Effector memory CD8-positive, alpha-beta T cell (primary cell): Measurements from ENCODE around the gene RNF227.
A peak's percentile ranks its signal among the peaks of the same experiment; 100 is the strongest.
"Not testable (repeated sequence)": the region's sequence is repeated elsewhere in the genome, so short reads cannot be mapped to it uniquely, and the experiment has no call there.

ENCODE experiments used
- ATAC-seq: fragments of 150-1000 bp; cut with Tn5 transposase; replicated peaks from 2 replicates; pipeline ENCODE4 v1.10.0; 2021; ENCODE audit warnings: mild to moderate bottlenecking, moderate library complexity
- DNase-seq, 3 experiments: peaks; one replicate each; pipeline ENCODE4 v3.0.0; 2021
- H3K27ac Mint-ChIP-seq, 2 donors: one replicate each; pipeline ENCODE4 v1.8.0; 2022; ENCODE audit warnings: mild to moderate bottlenecking in 2 of 2, mixed read lengths in 2 of 2, moderate library complexity in 2 of 2
- H3K27me3 Mint-ChIP-seq, 2 donors: one replicate each; pipeline ENCODE4 v1.8.0; 2022; ENCODE audit warnings: mixed read lengths in 2 of 2
- H3K36me3 Mint-ChIP-seq: one replicate; pipeline ENCODE4 v1.8.0; 2022; ENCODE audit warnings: mild to moderate bottlenecking, moderate library complexity, mixed read lengths; ENCODE audit not compliant: insufficient read depth
- H3K4me1 Mint-ChIP-seq, 2 donors: one replicate each; pipeline ENCODE4 v1.8.0; 2022; ENCODE audit warnings: low read depth in 2 of 2, mixed read lengths in 2 of 2
- H3K4me3 Mint-ChIP-seq, 2 donors: one replicate each; pipeline ENCODE4 v1.8.0; 2022; ENCODE audit warnings: mild to moderate bottlenecking in 2 of 2, mixed read lengths in 2 of 2, moderate library complexity in 2 of 2
- H3K9me3 Mint-ChIP-seq, 2 donors: one replicate each; pipeline ENCODE4 v1.8.0; 2022; ENCODE audit warnings: mixed read lengths in 2 of 2
- total RNA-seq, 9 experiments: gene quantifications; one replicate each; lab custom pipeline; 2026; lab: John Stamatoyannopoulos, UW

Gene RNF227
- total RNA-seq = 2.1 to 7.1 (median 5.0) reads per million in 9 experiments

DNA sequence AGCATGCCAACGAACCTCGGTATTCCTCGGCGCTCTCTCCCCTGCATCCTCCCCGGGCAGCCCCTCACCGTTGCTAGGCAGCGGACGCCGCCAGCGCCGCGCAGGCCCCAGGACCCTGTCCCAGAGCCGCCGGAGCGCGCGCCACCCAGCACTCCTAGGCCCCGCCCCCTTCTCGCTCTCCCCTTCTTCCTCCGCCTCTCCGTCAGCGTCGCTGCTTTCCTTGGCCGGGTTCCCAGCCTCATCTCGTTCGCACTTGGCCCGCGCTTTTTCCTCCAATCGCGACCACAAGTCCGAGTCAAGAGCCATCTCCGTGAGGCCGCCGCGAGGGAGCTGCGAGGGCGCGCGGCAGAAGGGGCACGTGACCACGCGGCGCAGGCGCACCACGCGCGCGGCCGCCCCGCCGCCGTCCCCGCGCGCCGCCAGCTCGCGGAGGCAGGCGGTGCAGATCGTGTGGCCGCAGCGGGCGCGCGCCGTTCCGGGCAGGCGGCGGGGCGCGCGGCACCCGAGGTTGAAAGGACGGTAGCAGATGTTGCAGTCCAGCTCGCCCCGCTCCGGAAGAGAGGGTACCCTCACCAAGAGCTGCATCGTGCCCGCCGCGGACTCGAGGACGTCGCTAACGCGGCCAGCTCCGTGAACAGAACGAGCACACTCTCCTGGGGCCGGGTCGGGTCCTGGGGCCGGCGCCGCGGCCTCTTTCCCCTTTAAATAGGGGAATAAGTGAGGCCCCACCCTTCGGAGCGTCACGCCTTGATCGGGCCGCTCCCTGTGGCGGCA, at the start of gene RNF227:
Gene RNF227 (minus strand): TSS at position 679 of the 774 bp plus-strand sequence. CDS start 94 bp downstream, at position 585.
- H3K27ac Mint-ChIP-seq = peak within 1 kb of the TSS; percentile 80 to 89
- ATAC-seq = peak; percentile 79
- H3K9me3 Mint-ChIP-seq = no peaks in the 10 kb centered on the region
- DNase-seq = peak; percentile 77 to 78 (median 78)
- H3K4me1 Mint-ChIP-seq = peaks cover 18 to 20% of the 10 kb centered on the region in 2 donors
- H3K36me3 Mint-ChIP-seq = peaks cover 8% of the 10 kb centered on the region
- H3K27me3 Mint-ChIP-seq = no peaks in the 10 kb centered on the region
- H3K4me3 Mint-ChIP-seq = peak within 1 kb of the TSS; percentile 86 to 88

DNA sequence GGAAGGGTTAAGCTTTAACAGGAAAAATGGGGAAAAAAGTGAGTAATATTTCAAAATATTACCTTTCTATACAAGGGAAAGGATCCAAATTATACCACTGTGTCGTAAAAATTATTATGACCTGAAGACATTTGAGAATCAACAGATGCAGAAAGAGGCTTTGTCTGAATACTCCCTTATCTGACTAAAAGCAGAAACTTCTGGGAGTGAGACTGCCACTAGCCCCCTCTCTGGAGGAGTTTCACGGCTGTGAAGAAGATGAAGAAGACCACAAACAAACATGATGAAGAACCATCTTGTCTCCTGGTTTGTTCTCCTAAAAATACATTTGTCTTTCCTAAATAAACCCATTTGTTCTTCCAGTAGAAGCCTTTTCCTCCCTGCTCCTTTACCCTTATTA, 45.3 kb upstream of the RNF227 start:
- no peaks in the 10 kb centered on the region for H3K4me1 Mint-ChIP-seq
- DNase-seq (no peak), ATAC-seq (no peak)
- no peaks in the 10 kb centered on the region for H3K36me3 Mint-ChIP-seq
- H3K27me3 Mint-ChIP-seq = peaks cover 7 to 24% of the 10 kb centered on the region in 2 donors
- H3K27ac Mint-ChIP-seq = no peak overlapping the region
- no peaks in the 10 kb centered on the region for H3K9me3 Mint-ChIP-seq
- no peak overlapping the region for H3K4me3 Mint-ChIP-seq

DNA sequence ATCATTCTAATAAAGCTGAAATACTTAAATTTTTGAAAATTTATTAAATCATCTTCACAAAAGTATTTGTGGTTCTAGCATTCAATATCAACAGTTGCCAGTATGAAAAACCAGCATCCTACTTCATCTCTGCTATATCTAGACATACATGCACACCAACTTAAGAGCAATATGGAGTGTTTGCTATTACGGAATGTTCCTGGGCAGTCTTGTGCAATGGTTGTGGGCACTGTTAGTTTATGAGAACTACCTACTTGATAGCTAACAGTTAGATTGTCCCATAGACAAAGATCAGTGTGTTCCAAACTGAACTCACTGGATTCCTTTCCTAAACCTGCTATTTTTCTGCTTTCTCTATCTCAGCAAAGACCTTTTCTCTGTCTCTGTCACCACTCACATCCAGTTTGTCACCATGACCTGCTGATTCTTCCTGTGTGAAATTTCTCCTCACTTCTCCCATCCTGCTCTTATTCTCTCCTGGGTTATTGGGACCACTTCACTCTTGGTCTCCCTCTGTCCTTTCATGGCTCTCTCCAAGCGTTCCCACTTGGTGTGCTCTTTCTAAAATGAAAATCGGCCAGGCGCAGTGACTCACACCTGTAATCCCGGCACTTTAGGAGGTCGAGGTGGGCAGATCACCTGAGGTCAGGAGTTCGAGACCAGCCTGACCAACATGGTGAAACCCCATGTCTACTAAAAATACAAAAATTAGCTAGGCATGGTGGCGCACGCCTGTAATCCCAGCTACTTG, 43.6 kb upstream of the RNF227 start:
- DNase-seq = no peak
- Mint-ChIP-seq H3K27ac (no peak overlapping the region), H3K4me1 (no peaks in the 10 kb centered on the region), H3K4me3 (no peak overlapping the region), H3K27me3 (peaks cover 7 to 24% of the 10 kb centered on the region in 2 donors), H3K36me3 (no peaks in the 10 kb centered on the region), H3K9me3 (no peaks in the 10 kb centered on the region)
- no peak for ATAC-seq

DNA sequence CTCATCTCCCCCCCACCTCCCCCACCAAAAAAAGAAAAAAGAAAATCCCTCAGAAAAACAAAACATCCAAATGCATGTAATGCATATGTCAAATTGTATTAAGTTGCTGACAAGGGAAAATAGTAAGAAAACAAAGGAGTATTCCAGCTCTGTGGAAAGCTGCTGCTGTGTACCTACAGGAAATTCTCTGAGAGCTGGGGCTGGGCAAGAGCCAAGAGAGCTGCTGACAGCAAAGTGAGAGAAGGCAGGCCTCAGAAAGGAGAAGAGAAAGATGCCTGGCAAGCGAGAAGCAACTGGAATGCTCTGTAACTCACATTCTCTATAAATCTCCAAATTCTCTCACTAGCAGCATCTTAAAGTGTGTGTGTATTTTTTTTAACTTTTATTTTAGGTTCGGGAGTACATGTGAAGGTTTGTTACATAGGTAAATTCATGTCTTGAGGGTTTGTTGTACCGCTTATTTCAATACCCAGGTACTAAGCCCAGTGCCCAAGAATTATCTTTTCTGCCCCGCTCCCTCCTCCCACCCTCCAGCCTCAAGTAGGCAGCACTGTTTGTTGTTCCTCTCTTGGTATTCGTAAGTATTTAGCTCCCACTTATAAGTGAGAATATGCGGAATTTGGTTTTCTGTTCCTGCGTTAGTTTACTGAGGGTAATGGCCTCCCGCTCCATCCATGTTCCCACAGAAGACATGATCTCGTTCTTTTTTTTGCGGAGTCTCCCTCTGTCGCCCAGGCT, 40.3 kb upstream of the RNF227 start:
- no peak overlapping the region for H3K27ac Mint-ChIP-seq
- H3K4me3 Mint-ChIP-seq = no peak overlapping the region
- peaks cover 7 to 16% of the 10 kb centered on the region in 2 donors for H3K27me3 Mint-ChIP-seq
- peaks cover 2% of the 10 kb centered on the region in 2 donors for H3K4me1 Mint-ChIP-seq
- ATAC-seq = no peak
- no peaks in the 10 kb centered on the region for H3K36me3 Mint-ChIP-seq
- no peaks in the 10 kb centered on the region for H3K9me3 Mint-ChIP-seq
- no peak for DNase-seq

DNA sequence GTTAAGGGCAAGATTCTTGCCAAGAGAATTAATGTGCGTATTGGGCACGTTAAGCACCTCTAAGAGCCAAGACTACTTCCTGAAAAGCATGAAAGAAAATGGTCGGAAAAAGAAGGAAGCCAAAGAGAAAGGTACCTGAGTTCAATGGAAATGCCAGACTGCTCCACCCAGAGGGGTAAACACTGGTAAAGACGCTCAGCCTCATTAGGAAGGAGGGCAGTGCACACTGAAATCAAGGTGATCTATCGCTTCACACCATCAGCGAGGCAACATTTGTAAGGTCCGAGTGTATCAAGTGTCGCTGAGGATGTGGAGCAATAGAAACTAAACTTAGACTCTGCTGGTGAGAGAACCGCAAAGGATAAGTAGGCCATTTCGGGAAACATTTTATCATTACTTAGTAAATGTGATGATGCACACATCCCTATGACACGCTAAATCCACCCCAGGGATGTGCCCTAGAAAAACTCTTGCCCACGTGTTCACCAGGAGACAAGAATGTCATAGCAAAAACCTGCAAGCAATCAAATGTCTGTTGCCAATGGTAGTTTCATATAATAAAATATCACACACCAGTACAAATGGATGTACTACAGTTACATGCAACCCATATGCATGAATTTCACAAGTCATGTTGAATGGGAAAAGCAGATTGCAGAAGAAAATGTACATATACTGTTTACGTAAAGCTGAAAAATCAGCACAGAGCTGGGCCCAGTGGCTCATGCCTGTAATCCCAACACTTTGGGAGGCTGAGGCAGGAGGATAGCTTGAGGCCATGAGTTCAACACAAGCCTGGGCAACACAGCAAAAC, 39.5 kb upstream of the RNF227 start:
- Mint-ChIP-seq H3K36me3 (no peaks in the 10 kb centered on the region), H3K27me3 (peaks cover 4 to 8% of the 10 kb centered on the region in 2 donors), H3K27ac (no peak overlapping the region), H3K4me3 (no peak overlapping the region), H3K4me1 (peaks cover 4 to 5% of the 10 kb centered on the region in 2 donors), H3K9me3 (no peaks in the 10 kb centered on the region)
- no peak for DNase-seq
- ATAC-seq = peak; percentile 16

DNA sequence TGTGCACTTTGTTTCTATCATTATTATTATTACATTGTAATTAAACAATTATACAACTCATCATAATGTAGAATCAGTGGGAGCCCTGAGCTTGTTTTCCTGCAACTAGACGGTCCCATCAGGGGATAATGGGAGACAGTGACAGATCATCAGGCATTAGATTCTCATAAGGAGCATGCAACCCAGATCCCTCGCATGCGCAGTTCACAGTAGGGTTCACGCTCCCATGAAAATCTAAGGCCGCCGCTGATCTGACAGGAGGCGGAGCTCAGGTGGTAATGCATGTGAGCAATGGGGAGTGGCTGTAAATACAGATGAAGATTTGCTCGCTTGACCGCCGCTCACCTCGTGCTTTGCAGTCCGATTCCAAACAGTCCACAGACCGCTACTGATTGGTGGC, 37.2 kb upstream of the RNF227 start:
- not testable (repeated sequence) for DNase-seq, H3K27ac Mint-ChIP-seq, H3K27me3 Mint-ChIP-seq, ATAC-seq, H3K4me3 Mint-ChIP-seq, H3K9me3 Mint-ChIP-seq, H3K4me1 Mint-ChIP-seq
- peaks cover 12% of the 10 kb centered on the region for H3K36me3 Mint-ChIP-seq

DNA sequence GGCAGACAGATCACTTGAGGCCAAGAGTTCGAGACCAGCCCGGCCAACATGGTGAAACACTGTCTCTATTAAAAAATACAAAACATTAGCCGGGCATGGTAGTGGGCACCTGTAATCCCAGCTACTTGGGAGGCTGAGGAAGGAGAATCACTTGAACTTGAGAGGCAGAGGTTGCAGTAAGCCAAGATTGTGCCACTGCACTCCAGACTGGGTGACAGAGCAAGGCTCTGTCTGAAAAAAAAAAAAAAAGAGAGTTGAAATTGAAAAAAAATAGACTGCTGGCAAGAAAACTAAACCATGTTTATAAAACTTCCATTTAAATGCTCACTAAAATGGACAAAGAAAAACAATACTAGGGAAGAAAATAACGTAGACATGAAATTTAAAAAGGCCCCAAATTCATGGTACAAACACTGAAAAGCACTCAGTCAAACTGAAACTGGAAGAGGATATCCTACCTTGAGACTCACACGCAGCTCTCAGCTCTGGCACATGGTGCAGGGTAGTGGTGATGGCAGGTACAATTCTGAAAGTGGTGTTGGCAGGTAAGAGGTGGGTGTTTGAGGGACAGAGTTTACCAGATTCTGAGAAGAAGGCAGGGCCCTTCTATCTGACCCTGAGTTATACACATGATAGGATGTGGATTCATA, 35.2 kb upstream of the RNF227 start:
- Mint-ChIP-seq H3K27ac (peak overlapping the region; percentile 10 to 47), H3K27me3 (no peaks in the 10 kb centered on the region), H3K4me3 (no peak overlapping the region), H3K9me3 (no peaks in the 10 kb centered on the region), H3K36me3 (peaks cover 23% of the 10 kb centered on the region), H3K4me1 (peaks cover 4 to 5% of the 10 kb centered on the region in 2 donors)
- ATAC-seq = peak; percentile 54
- DNase-seq = no peak

DNA sequence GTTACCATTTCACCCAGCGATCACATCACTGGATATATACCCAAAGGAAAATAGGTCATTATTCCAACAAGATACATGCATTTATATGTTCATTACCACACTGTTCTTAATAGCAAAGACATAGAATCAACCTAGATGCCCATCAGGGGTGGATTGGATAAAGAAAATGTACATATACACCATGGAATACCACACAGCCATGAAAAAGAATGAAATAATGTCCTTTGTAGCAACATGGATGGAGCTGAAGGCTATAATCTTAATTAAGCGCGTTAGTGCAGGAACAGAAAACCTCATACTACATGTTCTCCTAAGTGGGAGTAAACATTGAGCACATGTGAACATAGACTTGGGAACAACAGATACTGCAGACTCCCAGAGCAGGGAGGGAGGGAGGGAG, 34.5 kb upstream of the RNF227 start:
- ATAC-seq (no peak), DNase-seq (no peak)
- Mint-ChIP-seq H3K4me3 (no peak overlapping the region), H3K9me3 (no peaks in the 10 kb centered on the region), H3K4me1 (peaks cover 4 to 5% of the 10 kb centered on the region in 2 donors), H3K27ac (no peak overlapping the region), H3K27me3 (no peaks in the 10 kb centered on the region), H3K36me3 (peaks cover 28% of the 10 kb centered on the region)

DNA sequence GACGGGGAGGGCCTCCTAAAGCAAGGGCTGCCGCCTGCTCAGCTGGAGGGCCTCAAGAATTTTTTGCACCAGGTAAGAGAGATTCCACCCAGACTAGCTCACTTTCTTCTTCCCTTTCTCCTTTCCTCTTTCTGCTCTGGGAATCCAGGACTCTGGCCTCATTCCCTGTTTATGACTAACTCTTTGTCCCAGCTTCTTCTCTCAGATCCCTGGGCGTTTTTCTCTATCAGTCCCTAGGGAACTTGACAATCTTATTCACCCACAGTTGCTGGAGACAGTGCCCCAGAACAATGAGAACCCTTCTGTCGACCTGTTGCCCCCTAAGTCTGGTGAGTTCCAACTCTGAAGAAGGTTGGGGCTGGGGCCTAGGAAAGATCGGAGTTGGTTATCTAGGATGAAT, 31.6 kb upstream of the RNF227 start:
- H3K9me3 Mint-ChIP-seq = no peaks in the 10 kb centered on the region
- ATAC-seq (no peak), DNase-seq (no peak)
- H3K4me3 Mint-ChIP-seq = no peak overlapping the region
- peaks cover 31% of the 10 kb centered on the region for H3K36me3 Mint-ChIP-seq
- peaks cover 4 to 5% of the 10 kb centered on the region in 2 donors for H3K4me1 Mint-ChIP-seq
- H3K27ac Mint-ChIP-seq = peak overlapping the region; percentile 44 to 55
- no peaks in the 10 kb centered on the region for H3K27me3 Mint-ChIP-seq

DNA sequence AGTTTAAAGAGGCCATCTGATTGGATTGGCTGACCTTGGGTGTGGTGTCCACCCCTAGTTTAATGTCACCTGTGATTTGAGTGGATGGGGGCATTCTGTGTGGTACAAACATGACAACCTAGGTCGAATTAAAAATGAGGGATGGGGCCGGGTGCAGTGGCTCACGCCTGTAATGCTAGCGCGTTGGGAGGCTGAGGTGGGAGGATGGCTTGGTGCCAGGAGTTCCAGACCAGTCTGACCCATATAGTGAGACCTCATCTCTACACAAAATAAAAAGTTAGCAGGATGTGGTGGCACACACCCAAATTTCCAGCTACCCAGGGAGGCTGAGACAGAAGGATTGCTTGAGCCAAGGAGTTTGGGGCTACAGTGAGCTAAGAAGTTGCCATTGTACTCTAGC, 30.4 kb upstream of the RNF227 start:
- H3K9me3 Mint-ChIP-seq = no peaks in the 10 kb centered on the region
- ATAC-seq (no peak), DNase-seq (no peak)
- H3K36me3 Mint-ChIP-seq = peaks cover 40% of the 10 kb centered on the region
- no peak overlapping the region for H3K4me3 Mint-ChIP-seq
- H3K4me1 Mint-ChIP-seq = peaks cover 2 to 3% of the 10 kb centered on the region in 2 donors
- H3K27ac Mint-ChIP-seq = no peak overlapping the region
- H3K27me3 Mint-ChIP-seq = no peaks in the 10 kb centered on the region

DNA sequence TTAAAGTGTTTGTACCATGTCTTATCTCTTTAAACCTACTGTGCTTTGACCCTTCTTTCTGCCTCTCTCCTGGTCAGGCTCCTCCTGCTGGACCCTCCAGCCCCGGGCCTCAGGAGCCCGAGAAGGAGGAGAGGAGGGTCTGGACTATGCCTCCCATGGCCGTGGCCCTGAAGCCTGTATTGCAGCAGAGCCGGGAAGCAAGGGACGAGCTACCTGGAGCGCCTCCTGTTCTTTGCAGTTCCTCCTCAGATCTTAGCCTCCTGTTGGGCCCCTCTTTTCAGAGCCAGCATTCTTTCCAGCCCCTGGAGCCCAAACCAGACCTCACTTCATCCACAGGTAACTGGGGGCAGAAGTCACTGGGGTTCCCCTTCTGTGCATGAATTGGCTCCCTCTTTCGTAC, 29.6 kb upstream of the RNF227 start:
- no peak for ATAC-seq
- no peak for DNase-seq
- Mint-ChIP-seq H3K4me1 (no peaks in the 10 kb centered on the region), H3K4me3 (no peak overlapping the region), H3K27ac (no peak overlapping the region), H3K9me3 (no peaks in the 10 kb centered on the region), H3K36me3 (peaks cover 48% of the 10 kb centered on the region), H3K27me3 (no peaks in the 10 kb centered on the region)

DNA sequence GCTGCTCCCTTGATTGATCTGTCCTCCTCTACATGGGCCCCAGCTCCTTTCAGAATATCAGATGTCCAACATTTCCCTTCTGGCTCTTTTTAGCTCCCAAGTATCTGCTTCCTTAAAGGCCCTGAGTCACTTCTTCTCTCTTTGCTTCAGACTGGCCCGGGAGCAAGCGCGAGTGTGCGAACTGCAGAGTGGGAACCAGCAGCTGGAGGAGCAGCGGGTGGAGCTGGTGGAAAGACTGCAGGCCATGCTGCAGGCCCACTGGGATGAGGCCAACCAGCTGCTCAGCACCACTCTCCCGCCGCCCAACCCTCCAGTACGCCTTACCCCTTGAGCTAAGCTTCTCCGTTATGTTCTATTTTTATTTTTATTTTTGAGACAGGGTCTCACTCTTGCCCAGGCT, 28.2 kb upstream of the RNF227 start:
- Mint-ChIP-seq H3K4me1 (no peaks in the 10 kb centered on the region), H3K9me3 (no peaks in the 10 kb centered on the region), H3K4me3 (no peak overlapping the region), H3K36me3 (peaks cover 47% of the 10 kb centered on the region), H3K27me3 (no peaks in the 10 kb centered on the region), H3K27ac (no peak overlapping the region)
- no peak for DNase-seq
- no peak for ATAC-seq
